Esophagus muscularis mucosa (tissue), 4 donors: ENCODE measurements around the gene TBC1D22A. TPM values are rescaled to one million over a fixed set of nuclear protein-coding genes. Genes with fewer than 3 reads are reported as not detected.
A peak's percentile ranks its signal among the peaks of the same experiment; 100 is the strongest.
"Not testable (repeated sequence)": the region's sequence is repeated elsewhere in the genome, so short reads cannot be mapped to it uniquely, and the experiment has no call there.

Experiments used
- DNase-seq: peaks from one replicate; pipeline ENCODE4 v3.0.0-alpha.2; 2017; ENCODE audit errors: extremely low spot score
- H3K27ac ChIP-seq, 4 donors: fragments of 200-600 bp; sonication (generic); replicated peaks in 1 of 4; 1 replicate in 3 of 4; 2 replicates in 1 of 4; pipeline ENCODE4 v1.5.1; 2016 to 2019; ENCODE audit warnings: mild to moderate bottlenecking in 1 of 4
- H3K27me3 ChIP-seq, 4 donors: fragments of 200-600 bp; sonication (generic); one replicate each; pipeline versions ENCODE4 v1.5.1 to v1.6.0; 2016 to 2019
- H3K36me3 ChIP-seq, 4 donors: fragments of 200-600 bp; sonication (generic); one replicate each; pipeline ENCODE4 v1.5.1; 2016 to 2019
- H3K4me1 ChIP-seq, 4 donors: fragments of 200-600 bp; sonication (generic); one replicate each; pipeline ENCODE4 v1.5.1; 2016 to 2019
- H3K4me3 ChIP-seq, 4 donors: fragments of 200-600 bp; sonication (generic); 1 replicate in 2 of 4; 2 replicates in 2 of 4; pipeline ENCODE4 v1.5.1; 2016 to 2019; ENCODE audit warnings: mild to moderate bottlenecking in 4 of 4, moderate library complexity in 1 of 4
- H3K9me3 ChIP-seq, 4 donors: fragments of 200-600 bp; sonication (generic); 1 replicate in 3 of 4; 2 replicates in 1 of 4; pipeline ENCODE4 v1.5.1; 2016 to 2019
- EP300 ChIP-seq: sonication (generic); formaldehyde crosslinking; IDR thresholded peaks from one replicate; pipeline ENCODE4 v1.6.1; 2017; ENCODE audit warnings: antibody characterized with exemption
- POLR2A ChIP-seq: fragments of 450-650 bp; IDR thresholded peaks from one replicate; pipeline ENCODE4 v1.6.1; 2017; ENCODE audit warnings: antibody characterized with exemption, moderate library complexity, mild to moderate bottlenecking, low read depth
- POLR2AphosphoS5 ChIP-seq, 2 donors: sonication (generic); formaldehyde crosslinking; IDR thresholded peaks; one replicate each; pipeline ENCODE4 v1.6.1; 2017; ENCODE audit warnings: antibody characterized with exemption in 2 of 2
- WGBS: methylation state at CpG from one replicate; pipeline ENCODE4 v1.1.5; 2018; 5-methylcytosine and 5-hydroxymethylcytosine counted together
- intact Hi-C: fragments of 100-400 bp; cut with DNase I; formaldehyde crosslinking; loops from one replicate; pipeline ENCODE4 v1.15.1; 2023
- total RNA-seq, 4 donors: library from RNA; depleted of rRNA; stranded (reverse); fragments of >200 nt; gene quantifications; one replicate each; pipeline versions ENCODE4 v1.1.0 to v1.2.1, GENCODE V29; 2016
- TF ChIP-seq, protein P1 (sequence below), 3 experiments: fragments of 200-600 bp in 2 of 3; fragments of 450-650 bp in 1 of 3; sonication (generic) in 2 of 3; IDR thresholded peaks; one replicate each; pipeline ENCODE4 v1.5.1; 2017 to 2019; ENCODE audit warnings: antibody characterized with exemption in 3 of 3, mild to moderate bottlenecking in 2 of 3, moderate library complexity in 1 of 3

Gene TBC1D22A
- total RNA-seq, 4 donors from 2014 or later, result 15.2 to 20.7 (median 18.8) TPM

DNA sequence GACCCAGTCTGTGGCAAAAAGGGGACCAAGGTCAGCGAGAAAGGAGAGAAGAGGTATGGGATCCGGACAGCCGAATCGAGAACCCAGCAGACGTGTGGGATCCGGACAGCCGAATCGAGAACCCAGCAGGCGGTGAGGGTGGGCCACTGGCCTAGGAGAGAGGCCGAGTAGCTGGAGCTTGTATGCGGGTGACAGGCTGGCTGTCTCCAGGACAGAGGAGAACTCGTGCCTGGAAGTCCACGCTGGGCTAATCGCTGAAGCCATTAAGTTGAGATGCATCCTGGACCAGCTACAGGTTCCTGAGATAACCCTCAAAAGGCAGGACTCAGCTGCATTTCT lies 30.4 kb upstream of the TBC1D22A start:
- intact Hi-C loops, result no loop called here
- no peaks in the 10 kb centered on the region for H3K27me3 ChIP-seq
- DNase-seq, result no peak
- H3K4me3 ChIP-seq, result no peak overlapping the region
- no peaks in the 10 kb centered on the region for H3K9me3 ChIP-seq
- peak overlapping the region in 2 of 4 donors; percentile 36 to 61 for H3K27ac ChIP-seq
- H3K36me3 ChIP-seq, result peaks cover 0 to 19% (median 11%) of the 10 kb centered on the region in 4 donors
- 91% methylated on average over 14 of the region's 14 CpGs for WGBS
- H3K4me1 ChIP-seq, result peaks cover 80 to 94% (median 87%) of the 10 kb centered on the region in 4 donors
- TF ChIP-seq POLR2AphosphoS5 (IDR thresholded peaks at IDR 0.05) (no peak), EP300 (no peak), POLR2A (no peak)
- TF ChIP-seq, protein P1, sequence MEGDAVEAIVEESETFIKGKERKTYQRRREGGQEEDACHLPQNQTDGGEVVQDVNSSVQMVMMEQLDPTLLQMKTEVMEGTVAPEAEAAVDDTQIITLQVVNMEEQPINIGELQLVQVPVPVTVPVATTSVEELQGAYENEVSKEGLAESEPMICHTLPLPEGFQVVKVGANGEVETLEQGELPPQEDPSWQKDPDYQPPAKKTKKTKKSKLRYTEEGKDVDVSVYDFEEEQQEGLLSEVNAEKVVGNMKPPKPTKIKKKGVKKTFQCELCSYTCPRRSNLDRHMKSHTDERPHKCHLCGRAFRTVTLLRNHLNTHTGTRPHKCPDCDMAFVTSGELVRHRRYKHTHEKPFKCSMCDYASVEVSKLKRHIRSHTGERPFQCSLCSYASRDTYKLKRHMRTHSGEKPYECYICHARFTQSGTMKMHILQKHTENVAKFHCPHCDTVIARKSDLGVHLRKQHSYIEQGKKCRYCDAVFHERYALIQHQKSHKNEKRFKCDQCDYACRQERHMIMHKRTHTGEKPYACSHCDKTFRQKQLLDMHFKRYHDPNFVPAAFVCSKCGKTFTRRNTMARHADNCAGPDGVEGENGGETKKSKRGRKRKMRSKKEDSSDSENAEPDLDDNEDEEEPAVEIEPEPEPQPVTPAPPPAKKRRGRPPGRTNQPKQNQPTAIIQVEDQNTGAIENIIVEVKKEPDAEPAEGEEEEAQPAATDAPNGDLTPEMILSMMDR (IDR thresholded peaks at IDR 0.05), result no peak

DNA sequence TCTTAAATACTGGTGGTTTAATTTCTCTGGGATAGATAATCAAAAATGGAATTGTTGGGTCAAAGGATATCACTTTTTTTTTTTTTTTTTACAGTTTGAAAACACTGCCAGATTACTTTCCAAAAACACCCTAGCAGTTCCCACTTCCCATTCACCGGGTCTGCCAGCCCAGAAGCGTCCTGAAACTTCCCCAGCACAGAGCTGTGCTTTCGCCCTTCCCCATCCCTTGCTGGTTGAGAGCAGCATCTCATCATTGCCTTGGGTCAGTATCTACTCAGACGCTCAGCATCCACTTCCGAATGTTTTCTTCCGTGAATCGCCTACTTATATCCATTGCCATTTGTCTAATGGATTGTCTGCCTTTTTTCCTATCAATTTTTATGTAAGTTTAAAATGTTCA lies 29.9 kb upstream of the TBC1D22A start:
- DNase-seq, result no peak
- peaks cover 0 to 18% (median 11%) of the 10 kb centered on the region in 4 donors for H3K36me3 ChIP-seq
- peaks cover 80 to 96% (median 91%) of the 10 kb centered on the region in 4 donors for H3K4me1 ChIP-seq
- peak overlapping the region in 1 of 4 donors; percentile 61 for H3K27ac ChIP-seq
- no peak overlapping the region for H3K4me3 ChIP-seq
- H3K27me3 ChIP-seq, result no peaks in the 10 kb centered on the region
- WGBS, result 76% methylated on average over 7 of the region's 7 CpGs
- intact Hi-C loops, result no loop called here
- H3K9me3 ChIP-seq, result no peaks in the 10 kb centered on the region
- TF ChIP-seq POLR2AphosphoS5 (IDR thresholded peaks at IDR 0.05), result no peak
- TF ChIP-seq EP300, result no peak
- no peak for TF ChIP-seq POLR2A
- TF ChIP-seq, protein P1 (IDR thresholded peaks at IDR 0.05), result no peak

DNA sequence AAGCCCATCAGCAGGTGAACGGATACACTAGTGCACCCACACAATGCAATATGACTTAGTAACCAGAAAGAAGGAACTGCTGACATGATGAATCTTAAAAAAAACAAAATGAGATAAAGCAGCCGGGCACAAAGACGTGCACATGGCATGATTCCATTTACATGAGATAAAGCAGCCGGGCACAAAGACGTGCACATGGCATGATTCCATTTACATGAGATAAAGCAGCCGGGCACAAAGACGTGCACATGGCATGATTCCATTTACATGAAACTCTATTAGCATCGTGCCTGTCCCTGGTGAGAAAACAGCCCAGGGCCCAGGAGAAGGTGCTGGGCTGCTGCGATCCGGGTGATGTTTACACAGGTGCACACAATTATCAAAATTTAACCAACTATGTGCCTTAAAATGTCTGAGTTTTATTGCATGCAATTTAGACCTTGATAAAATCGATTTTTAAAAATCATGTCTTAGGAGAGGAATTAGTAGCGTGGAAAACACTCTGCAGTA lies 28.2 kb upstream of the TBC1D22A start:
- DNase-seq, H3K9me3 ChIP-seq, intact Hi-C loops, H3K4me3 ChIP-seq, H3K27me3 ChIP-seq: not testable (repeated sequence)
- Histone ChIP-seq H3K36me3 (peaks cover 0 to 12% (median 5%) of the 10 kb centered on the region in 4 donors), H3K27ac (peak overlapping the region in 2 of 4 donors; percentile 94 to 97), H3K4me1 (peaks cover 76 to 85% (median 83%) of the 10 kb centered on the region in 4 donors)
- WGBS, result 23% methylated on average over 12 of the region's 12 CpGs
- peak; percentile 20 to 78 for TF ChIP-seq POLR2AphosphoS5 (IDR thresholded peaks at IDR 0.05)

DNA sequence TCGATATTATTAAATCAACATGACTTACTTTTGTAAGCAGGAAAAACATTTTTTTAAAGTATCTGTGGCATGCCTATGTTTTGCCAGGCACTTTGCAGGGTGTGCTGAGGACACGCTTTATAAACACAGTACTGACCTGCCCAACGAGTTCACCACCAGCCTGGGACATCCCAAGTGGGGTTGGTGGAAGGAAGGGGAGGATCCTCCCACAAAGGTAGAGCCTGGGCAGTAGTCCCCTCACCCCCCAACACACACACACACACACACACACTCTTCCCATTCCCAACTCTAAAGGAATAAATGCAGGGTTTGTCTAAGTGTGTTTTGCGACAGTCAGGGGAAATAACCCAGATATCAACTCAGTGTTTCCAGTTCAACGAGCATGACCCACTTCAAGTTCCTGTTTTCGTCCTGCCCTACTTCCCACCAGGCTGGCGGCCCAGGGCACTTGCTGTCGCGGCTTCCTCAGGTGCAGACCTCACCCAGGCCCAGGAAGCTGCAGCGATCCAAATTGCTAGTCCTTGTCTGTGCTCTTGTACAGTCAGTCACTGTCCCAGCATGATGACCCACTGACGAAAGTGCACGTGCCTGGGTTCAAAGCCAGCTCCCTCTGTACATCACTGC lies 27.5 kb upstream of the TBC1D22A start:
- peaks cover 80 to 89% (median 86%) of the 10 kb centered on the region in 4 donors for H3K4me1 ChIP-seq
- intact Hi-C loops, result loop anchor here (5.0 kb wide), 1 partner anchor 158 kb away; no protein-coding TSS in a partner anchor
- peak overlapping the region; percentile 67 to 97 (median 92) for H3K27ac ChIP-seq

More for the DNA sequence above, 27.5 kb upstream of the TBC1D22A start:
- Histone ChIP-seq H3K36me3 (peaks cover 0 to 12% (median 5%) of the 10 kb centered on the region in 4 donors), H3K27me3 (no peaks in the 10 kb centered on the region), H3K9me3 (no peaks in the 10 kb centered on the region), H3K4me3 (peak overlapping the region in 2 of 4 donors; percentile 5 to 99)
- TF ChIP-seq EP300 (no peak), POLR2A (no peak), POLR2AphosphoS5 (IDR thresholded peaks at IDR 0.05) (no peak)
- TF ChIP-seq, protein P1 (IDR thresholded peaks at IDR 0.05), result no peak
- no peak for DNase-seq
- 47% methylated on average over 11 of the region's 12 CpGs for WGBS
